HG03097 (cell line): ENCODE measurements around the gene OGG1.

ENCODE experiments used
- ATAC-seq: cut with Tn5 transposase; IDR thresholded peaks from one replicate; pipeline ENCODE4 v1.9.1; 2021; ENCODE audit not compliant: unreplicated experiment, low FRiP score

The OGG1 gene

DNA sequence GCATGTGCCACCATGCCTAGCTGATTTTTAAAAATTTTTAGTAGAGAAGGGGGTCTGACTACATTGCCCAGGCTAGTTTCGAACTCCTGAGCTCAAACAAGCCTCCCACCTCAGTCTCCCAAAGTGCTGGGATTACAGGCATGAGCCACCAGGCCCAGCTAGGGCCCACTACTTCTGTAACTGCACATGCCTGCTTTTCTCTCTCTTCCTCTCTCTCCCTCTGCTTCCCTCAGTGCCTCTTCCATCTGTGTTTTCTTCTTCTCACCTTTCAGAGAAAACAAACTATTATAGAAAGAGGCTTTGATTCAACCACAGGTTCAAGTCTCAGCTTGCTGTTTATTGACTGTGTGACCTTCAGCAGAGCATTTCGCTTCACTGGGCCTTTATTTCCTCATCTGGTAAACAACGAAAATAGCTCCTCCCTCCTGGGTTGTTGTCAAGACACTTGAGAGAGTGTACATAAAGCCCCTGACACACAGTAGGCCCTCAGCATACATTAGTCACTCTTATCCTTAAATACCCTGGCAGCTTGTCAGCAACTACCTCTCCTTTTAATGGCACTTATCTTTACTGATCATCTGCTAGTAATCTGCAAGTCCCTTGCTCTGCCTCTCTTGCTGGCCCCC lies 32.3 kb downstream of the OGG1 start:
- no peak for ATAC-seq

DNA sequence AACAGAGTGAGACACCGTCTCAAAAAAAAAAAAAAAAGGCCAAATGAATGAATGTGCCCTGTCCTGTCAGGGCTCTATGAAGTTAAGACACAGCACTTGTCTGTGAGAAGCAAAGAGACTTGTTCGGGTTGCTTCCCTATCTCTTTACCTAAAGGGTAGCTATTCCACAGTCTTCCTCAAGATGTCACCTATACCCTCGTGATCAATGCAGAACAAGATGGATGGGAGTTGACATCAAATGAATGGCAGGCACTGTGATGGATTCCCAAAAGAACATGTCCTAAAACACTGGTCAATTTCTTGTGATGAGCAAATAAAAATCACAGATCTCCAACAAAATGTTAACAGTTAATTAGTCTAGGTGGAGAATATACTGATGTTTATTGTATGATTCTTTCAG lies 33.0 kb downstream of the OGG1 start:
- ATAC-seq, result no peak

DNA sequence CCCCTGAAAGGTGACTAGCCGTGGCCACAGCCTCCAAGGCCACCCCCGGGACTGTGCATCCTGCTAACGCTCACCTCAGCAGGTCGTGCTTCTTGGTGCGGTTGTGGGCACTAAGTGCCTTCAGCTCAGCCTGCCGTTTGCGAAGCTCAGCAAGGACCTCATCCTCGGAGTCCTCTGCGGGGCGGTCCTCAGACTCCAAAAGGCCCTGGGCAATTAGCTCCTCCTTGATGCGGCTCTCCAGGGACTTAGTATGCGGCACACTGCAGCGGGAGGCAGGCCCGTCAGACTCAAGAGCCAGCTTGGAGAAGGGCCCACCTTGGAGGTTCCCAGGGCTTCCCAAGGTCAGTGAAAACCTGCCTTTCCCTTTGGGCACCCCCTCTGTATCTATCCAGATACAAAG lies 34.2 kb downstream of the OGG1 start:
- no peak for ATAC-seq

DNA sequence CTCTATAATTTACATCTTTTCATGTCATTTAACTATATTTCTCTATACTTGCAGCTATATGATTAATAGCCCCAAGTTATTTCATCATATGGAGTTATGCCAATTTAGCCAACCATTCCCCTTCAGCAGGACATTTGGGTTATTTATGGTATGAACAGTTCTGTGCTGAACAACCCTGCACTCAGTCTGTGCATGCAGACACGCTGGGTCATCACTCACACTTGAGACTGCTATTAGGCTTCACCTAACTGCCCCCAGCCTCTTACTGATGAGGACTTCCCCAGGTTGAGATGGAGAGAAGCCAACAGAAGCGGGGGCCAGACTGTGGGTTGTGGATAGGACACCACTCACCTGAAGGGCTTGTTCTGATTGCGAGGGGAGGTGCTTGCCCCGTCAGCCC lies 35.2 kb downstream of the OGG1 start:
- no peak for ATAC-seq

DNA sequence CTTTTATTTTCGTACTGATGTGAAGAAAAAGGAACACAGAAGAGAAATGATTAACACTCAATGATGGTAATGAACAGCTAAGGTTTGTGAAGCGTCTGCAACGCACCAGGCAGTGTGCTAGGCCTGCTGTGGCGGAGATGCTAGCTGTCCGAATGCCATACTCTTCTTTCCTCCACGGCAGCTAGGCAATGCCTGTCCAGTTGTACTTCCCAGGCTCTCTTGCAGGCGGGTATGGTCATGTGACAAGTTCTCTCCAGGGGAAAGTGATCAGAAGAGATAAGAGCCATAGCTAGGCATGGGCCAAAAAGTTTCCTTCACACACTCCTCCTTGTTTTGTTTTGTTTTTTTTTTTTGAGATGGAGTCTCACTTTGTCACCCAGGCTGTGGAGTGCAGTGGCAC lies 35.9 kb downstream of the OGG1 start:
- ATAC-seq, result no peak

DNA sequence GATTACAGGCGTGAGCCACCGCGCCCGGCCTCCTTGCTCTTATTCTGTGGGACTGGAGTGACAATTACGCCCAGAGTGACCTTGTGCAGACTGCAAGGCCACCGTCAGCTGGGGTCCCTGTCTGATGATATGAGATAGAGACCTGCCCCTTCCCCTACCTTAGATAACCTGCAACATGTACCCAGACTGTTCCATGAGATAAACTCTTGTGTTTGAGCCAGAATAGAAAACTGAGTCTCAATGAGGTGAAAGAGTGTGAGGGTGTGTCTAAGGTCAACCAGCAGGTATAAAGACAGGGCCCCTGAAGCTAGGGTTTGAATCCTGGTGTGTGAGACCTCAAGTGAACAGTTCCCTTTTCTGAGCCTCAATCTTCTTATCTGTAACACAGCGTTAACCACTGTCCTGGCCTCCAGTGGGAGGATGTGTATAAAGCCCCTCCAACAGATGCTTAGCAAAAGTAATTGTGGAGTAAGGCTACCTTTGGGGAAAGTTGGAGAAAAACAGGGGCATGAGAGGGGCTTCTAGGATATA lies 36.5 kb downstream of the OGG1 start:
- no peak for ATAC-seq

DNA sequence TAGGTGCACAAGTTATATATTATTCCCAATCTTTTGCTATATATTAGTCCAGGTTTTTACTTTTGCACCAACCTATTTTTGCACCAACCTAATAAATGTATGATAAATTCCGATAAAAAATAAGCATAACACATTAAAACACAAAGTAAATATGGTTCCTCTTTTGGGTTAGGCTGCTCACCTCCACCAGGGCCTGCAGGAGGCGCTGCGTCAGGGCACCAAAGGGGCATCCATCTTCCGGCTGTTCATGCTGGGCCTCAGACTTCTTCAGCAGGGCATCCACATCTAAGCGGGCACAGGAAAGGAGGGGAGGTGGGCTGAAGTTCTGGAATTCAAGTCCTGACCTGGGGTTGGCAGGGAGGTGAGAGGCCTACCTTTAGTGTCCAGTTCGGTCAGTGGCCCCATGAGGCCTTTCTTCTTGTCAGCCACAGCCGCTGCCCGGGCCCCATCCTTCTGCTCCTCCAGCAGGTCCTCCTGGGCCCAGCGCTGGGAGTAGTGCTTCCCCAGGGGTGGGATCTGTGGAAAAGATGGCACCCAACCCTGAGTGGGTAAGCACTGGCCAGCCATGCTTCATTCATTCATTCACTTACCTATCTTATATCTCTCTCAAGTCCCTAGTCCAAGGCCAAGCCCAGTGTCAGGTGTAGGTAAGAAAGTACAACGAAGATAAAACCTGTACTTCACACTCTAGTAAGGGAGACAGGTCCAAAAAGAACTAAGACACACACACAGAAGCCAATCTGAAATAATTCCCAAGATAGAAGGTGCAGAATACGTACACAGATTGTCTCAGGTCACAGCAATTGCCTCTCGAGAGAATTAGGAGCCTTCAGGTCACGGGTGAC lies 37.3 kb downstream of the OGG1 start:
- ATAC-seq, result no peak

DNA sequence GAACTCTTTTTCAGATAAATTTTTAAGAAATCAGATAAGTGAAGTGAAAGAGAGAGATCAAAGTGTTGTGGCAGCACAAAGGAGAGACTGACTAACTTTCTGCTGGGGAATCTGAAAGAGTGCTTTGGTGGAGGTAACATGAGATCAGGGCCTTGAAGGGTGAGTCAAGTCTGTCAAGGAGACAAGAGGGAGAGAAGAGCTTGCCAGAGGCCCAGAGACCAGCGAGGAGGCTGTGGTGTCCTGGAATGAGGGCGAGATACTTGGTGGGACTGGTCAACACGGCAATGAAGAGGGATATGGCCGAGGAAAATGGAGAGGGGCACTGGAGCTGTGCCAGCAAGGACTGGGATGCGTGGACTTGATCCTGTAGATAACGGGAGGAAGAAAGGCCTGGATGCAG lies 38.0 kb downstream of the OGG1 start:
- ATAC-seq, result no peak

DNA sequence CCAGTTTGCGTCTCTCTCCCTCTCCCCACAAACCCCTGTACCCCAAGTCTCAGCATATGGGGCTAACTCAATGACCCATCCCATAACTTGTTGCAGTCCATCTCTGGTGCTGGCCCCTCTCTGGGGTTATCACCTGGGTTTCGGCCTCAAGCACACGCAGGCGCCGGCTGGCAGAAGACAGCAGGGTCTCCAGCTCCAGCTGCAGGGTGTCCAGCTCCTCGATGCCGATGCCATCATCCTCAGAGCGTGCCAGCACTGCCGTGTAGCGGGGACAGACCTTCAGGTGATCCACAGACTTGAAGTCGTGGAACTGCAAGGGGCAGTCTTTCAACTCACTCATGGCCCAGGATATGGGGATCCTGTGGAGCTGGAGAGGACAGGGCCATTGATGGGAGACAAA lies 41.4 kb downstream of the OGG1 start:
- ATAC-seq, result no peak

DNA sequence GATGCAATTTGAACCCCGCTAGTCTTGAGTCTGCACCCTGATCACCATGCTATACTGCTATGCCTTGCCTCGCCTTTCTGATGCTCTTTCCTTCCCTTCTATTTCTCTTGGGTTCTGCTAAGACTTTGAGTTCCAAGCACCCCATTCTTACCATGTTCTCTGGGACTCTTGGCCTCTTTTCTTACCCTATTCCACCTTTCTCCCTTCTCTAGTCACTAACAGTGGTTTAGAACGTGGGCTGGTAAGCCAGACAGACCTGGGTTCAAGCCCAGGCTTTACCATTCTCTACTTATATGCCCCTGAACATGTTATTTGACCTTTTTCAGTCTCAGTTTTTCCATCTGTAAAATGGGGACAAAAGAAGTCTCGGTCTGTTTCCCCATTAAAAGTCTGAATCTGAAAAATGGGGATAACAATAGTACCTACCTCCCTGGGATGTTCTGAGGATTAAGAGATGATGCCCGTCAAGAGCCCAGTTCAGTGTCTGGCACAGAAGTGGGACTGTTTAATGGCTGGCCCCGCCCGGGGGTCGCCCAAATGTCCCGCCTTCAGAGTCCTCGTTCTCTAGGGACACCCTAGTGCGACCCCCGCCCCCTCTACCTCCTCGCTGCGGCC lies 42.1 kb downstream of the OGG1 start:
- no peak for ATAC-seq

DNA sequence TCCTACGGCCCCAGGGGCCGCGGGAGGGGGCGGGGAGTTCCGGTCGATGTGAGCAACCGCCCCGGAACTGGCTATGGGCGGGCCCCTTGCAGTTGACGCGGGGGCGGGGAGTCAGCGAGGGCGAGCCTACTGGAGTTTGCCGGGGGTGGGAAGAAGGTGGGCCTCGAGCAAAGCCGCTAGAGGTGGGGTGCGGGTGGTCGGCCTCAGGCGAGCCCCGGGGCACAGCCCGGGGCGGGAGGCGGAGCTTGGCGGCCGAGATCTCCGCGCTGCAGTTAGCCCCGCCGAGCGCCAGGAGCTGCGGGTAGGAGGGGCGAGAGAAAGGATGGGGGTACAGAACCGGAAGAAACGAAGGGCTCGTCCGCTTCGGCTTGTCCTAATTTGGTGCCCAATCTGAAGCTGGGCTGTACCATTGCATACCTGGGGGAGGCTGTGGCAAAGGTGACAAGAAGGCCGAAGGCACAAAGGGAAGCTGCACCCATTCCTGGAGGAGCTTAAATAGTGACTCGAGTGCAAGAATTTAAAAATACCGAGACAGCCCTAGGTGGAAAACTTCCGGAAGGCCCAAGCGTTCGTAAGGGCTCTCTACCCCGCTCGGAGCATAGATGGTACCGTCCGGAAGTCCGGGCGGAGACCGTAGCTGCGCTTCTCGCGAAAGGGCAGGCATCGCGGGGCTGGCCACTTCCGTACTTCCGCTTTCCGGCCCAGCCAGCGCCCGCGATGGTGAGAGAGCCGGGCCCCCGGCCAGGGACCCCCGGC lies 42.8 kb downstream of the OGG1 start, which contains the start of the genes ARPC4 and TADA3:
Gene ARPC4 (plus strand): TSS at position 678 of the 756 bp plus-strand sequence. CDS start 40 bp downstream, at position 718.
Gene TADA3 (minus strand): TSS at position 69 of the 756 bp plus-strand sequence. CDS start 1,007 bp downstream, outside the sequence.
- peak; percentile 77 for ATAC-seq

DNA sequence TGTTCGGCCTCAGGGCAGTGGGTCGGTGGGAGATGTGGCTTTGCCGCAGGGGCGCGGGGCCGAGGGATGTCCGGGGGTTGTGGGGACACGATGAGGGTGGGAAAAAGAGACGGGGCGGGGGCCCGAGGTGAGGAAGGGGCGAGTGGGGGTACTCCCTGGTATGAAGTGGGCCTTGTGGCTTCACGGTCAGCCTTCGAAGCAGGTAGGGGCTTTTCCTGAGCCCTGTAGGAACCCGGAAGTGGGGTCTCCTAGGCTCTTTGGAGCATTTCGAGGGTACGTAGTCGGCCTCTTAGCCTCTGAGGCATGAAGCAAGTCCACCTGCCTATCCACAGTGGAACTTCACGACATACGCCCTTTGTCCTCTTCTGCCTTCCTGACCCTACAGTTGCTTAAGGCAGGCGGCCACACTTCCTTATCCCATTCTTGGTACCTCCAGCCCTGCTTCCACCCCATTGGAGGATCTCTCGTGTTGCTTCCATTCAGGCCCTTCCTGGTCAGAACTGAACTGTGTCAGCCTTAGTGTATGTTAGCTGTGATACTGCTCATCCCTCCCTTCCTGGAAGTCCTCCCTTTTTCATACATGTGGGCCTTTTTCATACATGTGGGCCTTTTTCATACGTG lies 43.5 kb downstream of the OGG1 start:
- ATAC-seq, result no peak

DNA sequence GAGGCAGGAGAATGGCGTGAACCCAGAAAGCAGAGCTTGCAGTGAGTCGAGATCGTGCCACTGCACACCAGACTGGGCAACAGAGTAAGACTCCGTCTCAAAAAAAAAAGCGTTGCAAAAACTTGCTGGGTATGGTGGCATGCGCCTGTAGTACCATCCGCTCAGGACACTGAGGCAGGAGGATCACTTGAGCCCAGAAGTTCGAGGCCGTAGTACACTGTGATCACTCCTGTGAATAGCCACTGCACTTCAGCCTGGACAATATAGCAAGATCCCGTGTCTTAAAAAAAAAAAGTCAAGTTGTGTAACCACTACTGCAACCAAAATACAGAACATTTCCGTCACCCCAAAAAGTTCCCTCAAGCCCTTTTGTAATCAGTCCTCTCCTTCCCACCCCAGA lies 44.6 kb downstream of the OGG1 start:
- no peak for ATAC-seq

DNA sequence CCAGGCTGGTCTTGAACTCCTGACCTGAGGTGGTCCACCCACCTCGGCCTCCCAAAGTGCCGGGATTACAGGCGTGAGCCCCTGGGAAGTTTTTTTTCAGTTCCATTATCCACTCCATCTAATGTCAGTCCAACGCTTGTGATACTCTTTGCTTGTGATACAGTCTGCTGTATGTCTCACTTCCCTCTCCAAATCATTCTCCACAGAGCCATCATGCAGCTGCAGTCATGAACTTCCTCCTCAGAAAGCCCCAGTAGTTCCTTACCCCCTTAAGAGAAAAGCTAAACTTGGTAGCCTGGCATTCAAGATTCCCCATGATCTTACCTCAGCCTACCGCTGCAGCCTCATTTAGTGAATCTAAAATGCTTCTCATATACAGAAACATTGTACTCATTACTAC lies 45.5 kb downstream of the OGG1 start:
- no peak for ATAC-seq

DNA sequence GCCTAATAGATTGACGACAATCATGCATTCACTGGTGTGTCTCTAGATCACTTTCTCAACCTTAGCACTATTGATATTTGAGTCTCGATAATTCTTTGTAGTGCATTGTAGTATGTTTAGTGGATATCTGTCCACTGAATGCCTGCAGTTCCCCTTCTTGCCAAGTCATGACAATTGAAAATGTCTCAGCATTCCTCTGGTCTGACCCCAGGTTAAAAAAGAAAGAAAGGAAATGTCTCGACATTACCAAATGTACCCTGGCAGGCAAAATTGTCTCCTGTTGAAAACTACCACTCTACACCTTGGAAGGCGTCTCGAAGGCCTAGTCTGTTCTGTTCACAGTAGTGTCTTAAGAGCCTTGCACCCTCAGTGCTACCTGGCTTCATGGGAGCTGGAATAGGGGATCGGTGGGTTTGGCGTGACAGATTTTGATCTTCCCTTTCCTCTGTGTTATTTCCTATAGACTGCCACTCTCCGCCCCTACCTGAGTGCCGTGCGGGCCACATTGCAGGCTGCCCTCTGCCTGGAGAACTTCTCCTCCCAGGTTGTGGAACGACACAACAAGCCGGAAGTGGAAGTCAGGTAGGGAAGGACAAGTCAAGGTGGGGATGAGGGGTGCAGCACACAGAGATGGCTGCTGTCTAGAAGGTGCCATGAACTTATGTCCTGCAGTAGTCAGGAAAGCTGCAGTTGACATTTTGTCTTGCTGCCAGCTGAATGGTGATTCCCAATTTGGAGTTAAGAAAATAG lies 47.6 kb downstream of the OGG1 start:
- ATAC-seq, result no peak

DNA sequence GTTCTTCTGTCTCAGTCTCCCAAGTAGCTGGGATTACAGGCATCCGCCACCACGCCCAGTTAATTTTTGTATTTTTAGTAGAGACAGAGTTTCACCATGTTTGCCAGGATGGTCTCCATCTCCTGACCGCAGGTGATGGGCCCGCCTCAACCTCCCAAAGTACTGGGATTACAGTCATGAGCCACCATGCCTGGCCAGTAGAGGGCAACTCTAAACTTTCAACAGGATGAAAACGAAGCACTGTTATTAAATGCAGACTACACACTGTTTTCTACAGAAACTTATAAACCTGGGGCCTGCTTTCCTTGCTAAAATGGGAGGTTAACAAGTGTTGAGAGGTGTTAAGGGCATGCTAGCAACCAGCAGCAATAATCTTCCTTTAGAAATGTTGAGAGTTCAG lies 50.8 kb downstream of the OGG1 start:
- no peak for ATAC-seq

DNA sequence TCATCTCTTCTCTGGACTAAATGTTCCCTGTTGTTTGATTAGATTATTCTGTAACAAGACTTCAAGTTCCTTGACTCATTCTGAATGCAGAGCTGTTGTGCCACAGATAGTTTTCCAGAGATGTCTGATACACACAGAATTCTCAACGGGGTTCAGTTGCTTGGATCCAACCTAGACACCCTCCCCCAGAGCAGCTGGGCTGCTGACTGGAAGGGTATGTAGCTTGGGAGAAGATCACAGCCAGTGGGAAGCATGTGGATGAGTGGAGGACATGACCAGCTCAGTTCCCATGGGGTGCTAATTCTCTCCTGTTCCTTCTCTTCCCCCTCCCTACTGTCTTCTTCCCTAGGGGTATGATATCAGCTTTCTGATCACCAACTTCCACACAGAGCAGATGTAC lies 53.7 kb downstream of the OGG1 start:
- ATAC-seq, result no peak

DNA sequence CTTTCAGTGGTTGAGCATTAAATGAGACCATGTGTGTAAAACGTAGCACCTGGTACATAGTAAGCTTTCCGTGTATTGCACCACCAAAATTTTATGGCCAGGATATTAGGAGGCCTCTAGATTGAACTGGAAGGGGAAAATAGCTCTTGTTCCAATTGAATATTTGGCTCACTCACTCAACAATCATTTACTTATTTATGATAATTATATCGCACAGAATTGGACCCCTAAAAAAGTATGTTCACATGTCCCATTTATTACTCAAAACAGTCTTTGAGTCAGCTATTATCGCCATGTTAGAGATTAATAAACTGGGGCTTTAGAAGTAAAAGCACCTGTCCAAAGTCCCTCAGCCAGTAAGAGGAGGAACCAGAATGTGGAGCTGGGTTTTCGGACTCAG lies 55.2 kb downstream of the OGG1 start:
- no peak for ATAC-seq

DNA sequence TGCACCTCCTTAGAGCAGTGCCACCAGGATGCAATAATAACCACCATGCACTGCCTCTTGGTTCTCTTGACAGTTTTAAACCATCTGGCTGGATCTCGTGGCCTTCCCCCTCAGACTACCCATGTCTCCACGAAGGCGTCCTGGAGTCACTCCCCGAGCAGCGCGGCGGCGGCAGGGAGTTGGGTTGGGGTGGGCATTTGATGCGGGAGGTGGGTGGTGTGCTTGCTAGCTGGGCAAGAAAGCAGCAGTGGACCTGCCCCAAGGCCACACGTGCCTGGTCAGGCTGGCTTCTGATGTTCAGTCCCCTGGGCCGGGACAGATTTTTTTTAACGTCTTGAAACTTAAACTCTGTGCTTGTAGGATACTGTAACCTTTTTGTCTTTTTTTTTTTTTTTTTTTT lies 56.4 kb downstream of the OGG1 start:
- ATAC-seq, result no peak
